GM13976 (cell line): ENCODE data around the gene TMEM89.

ENCODE experiments used
- DNase-seq: peaks from one replicate; pipeline ENCODE4 v3.0.0; 2012; ENCODE audit warnings: low spot score
- in situ Hi-C: fragments of 300-500 bp; cut with MboI; formaldehyde crosslinking; loops from one replicate; pipeline ENCODE4 v1.12.0; 2022; ENCODE audit warnings: low sequenced_read_pairs, mixed read lengths, inconsistent platforms; ENCODE audit not compliant: unreplicated experiment
- TF ChIP-seq, protein P1 (sequence below): IDR thresholded peaks from 2 replicates; pipeline ENCODE4 v1.5.1; 2012; ENCODE audit warnings: borderline replicate concordance, mild to moderate bottlenecking; ENCODE audit not compliant: insufficient read depth; ENCODE audit errors: extremely low read depth, missing control alignments, control extremely low read depth

The TMEM89 gene

DNA sequence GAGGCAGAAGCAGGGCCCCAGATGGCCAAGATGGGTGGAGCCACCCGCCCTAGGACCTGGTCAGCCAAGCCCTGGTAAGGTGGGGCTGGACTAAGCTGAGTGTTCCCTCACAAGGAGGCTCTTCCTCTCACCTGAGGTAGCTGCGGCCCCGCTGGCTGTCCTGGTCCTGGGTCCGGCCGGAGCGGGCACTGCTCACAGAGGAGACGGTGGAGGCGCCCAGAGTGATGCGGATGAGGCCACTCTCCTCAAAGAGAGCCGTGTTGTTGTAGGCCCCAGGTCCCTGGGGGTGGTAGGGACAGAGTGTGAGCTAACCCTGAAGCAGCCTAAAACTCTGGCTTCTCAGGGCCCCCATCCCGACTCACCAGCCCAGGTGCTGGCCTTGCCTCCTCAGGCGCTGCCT is 21.0 kb upstream of the TMEM89 start:
- DNase-seq, result no peak
- TF ChIP-seq, protein P1, sequence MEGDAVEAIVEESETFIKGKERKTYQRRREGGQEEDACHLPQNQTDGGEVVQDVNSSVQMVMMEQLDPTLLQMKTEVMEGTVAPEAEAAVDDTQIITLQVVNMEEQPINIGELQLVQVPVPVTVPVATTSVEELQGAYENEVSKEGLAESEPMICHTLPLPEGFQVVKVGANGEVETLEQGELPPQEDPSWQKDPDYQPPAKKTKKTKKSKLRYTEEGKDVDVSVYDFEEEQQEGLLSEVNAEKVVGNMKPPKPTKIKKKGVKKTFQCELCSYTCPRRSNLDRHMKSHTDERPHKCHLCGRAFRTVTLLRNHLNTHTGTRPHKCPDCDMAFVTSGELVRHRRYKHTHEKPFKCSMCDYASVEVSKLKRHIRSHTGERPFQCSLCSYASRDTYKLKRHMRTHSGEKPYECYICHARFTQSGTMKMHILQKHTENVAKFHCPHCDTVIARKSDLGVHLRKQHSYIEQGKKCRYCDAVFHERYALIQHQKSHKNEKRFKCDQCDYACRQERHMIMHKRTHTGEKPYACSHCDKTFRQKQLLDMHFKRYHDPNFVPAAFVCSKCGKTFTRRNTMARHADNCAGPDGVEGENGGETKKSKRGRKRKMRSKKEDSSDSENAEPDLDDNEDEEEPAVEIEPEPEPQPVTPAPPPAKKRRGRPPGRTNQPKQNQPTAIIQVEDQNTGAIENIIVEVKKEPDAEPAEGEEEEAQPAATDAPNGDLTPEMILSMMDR, result no peak
- in situ Hi-C loops, result no loop called here

DNA sequence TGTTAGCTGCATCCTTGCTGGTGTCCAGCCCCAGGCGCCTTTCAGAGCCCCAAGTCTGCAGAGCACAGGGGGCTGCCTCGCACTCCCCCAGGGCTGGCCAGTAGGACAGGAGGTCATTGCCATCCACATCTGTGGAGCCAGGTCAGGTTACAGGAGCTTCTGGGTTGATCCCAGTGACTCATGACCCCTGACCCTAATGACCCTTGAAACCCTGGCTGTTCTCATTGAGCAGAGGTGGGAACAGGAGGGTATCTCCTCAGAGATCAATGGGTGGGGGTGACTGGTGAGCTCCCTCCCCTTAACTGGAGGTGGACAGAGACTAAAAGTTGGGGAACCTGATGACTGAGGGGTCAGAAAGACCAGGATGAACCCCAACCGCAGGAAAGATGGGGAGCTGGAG is 19.8 kb upstream of the TMEM89 start:
- in situ Hi-C loops, result no loop called here
- TF ChIP-seq, protein P1, result no peak
- DNase-seq, result no peak

DNA sequence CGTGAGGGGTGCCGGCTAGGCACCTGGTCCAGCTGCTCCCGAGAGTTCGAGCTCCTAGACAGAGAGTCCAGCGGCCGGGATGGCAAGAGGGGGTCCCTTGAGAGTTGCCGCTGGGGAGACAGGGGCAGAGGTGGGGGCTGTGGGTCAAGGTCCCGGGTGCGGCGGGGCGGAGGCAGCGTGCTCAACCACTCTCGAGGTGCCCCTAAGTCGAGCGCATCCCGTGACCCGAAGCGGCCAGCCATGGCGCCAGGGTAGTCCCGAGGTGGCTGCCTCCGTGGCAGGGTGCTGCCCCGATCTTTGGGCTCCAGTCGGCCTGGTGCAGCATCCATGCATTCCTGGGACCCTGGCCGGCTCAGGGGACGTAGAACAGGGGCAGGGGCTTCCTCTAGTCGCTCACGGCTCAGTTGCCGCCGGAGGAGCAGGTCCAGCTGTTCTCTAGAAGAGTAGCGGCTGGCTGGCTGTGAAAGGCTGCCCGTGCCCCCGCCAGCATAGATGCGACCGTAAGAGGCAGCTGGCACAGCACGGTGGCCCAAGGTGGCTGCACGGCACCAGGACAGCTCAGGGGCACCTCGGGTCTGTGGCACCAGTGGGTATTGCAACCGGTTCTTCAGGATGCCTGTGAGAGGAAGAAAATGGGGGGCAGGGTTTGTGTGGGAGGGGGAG is 18.5 kb upstream of the TMEM89 start:
- DNase-seq, result no peak
- TF ChIP-seq, protein P1, result no peak
- in situ Hi-C loops, result no loop called here

DNA sequence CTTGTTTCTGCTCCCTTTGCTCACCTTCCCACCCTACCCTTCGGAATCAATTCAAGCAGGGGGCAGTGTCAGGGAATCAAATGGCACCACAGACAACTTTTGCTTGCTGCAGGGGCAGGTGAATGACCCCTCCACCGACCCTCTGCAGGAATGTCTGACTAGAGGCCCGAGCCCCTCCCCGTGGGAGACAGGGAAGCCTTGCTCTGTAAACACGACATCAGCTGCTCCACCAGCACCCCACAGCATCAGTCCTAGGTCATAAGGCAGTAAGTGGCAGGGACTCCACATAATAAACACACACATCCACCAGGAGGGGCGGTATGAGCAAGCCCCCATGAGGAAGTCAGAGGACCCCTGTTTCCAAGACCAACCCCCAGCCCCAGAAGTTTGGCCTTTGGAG is 15.7 kb upstream of the TMEM89 start:
- TF ChIP-seq, protein P1, result no peak
- no peak for DNase-seq
- in situ Hi-C loops, result no loop called here

DNA sequence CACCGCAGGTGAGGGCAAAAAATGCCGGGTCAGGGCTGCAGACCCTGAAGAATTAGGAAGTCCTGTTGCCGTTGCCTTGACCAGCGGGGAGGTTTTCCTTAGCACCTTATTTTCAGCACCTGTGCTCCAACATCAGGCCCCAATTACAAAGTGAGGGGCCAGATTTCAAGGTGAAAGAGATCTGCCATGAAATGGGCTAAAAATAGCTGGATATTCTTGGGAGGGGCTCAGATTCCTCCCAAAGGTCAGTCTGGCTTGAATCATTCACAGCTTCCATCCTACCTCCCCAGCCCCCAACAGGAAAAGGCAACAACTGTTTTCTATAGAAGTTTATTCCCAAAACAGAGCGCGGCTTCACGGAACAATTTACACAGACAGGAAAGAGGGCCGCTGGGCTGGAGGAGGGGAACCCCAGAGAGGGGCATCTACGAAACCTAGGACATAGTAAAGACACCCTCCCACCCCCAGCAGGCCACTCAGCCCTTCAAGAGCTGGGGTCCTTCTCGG is 14.6 kb upstream of the TMEM89 start:
- TF ChIP-seq, protein P1, result no peak
- no peak for DNase-seq
- in situ Hi-C loops, result no loop called here

DNA sequence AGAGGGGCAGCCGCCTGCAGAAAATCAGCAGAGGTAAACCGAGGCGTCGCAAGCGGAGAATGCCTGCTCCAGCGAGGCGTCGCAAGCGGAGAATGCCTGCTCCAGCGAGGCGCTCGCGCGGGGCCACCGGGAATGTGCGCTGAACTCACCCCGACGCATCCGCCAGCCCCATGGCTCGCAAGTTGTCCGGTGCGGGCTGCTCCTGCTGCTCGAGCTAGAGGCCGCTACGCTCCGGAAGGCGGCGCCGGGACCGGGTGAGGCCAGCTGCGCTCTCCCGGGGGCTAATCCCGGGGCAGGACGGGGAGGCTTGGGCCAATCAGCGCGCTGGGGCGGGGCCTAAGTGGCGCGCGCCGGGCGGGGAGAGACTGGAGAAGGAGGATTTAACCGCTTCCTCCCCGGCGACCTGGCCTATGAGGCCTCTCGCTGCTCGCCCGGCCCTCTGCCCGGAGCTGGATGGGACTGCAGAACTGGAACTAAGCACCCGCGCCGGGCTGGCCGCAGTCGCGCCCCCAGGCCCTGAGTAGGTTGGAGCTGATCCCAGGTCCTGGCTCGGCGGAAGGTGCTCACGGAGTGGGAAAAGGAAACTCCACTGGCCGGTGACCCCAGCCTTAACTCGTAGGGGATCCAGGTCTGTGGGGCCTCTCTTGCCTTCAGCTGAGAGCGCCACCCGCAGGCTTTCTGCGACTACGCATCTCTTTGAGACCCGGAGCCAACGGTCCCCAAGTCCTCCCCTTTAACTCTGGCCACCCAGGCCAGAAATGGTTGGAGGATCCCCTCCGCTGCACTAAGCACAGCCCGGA is 13.9 kb upstream of the TMEM89 start, which contains the start of gene SLC26A6:
TSS of gene SLC26A6 (minus strand) at position 240 of the 800 bp plus-strand sequence. CDS start at position 172, 68 bp downstream.
- in situ Hi-C loops, result no loop called here
- TF ChIP-seq, protein P1, result peak; percentile 56
- DNase-seq, result peak; percentile 100
